GM12878 (cell line): ENCODE data around the gene EHD4. TPM values are rescaled to one million over a fixed set of nuclear protein-coding genes. Genes with fewer than 3 reads are reported as not detected.

Experiments
- ATF3 ChIP-seq: IDR thresholded peaks from 2 replicates; pipeline ENCODE4 v1.6.1; 2011; ENCODE audit warnings: low read depth, mild to moderate bottlenecking, low read length, moderate library complexity, borderline replicate concordance; ENCODE audit errors: extremely low read depth
- CHD4 ChIP-seq: fragments of 200-600 bp; sonication (generic); IDR thresholded peaks from 2 replicates; pipeline ENCODE4 v1.6.1; 2016; ENCODE audit warnings: mild to moderate bottlenecking
- E2F8 ChIP-seq: fragments of 450-650 bp; IDR thresholded peaks from 2 replicates; pipeline ENCODE4 v1.6.1; 2018; ENCODE audit warnings: mild to moderate bottlenecking, low read depth, moderate library complexity; ENCODE audit not compliant: partially characterized antibody
- IKZF1 ChIP-seq: fragments of 450-650 bp; conservative IDR thresholded peaks from 2 replicates; pipeline ENCODE4 v1.6.1; 2017; ENCODE audit warnings: antibody characterized with exemption, mild to moderate bottlenecking
- PAX8 ChIP-seq: fragments of 450-650 bp; IDR thresholded peaks from 2 replicates; pipeline ENCODE4 v1.6.1; 2017; ENCODE audit warnings: mild to moderate bottlenecking, moderate library complexity
- RAD51 ChIP-seq: fragments of 450-650 bp; IDR thresholded peaks from 2 replicates; pipeline ENCODE4 v1.6.1; 2016; ENCODE audit warnings: moderate library complexity, mild to moderate bottlenecking, inconsistent platforms
- SPI1 ChIP-seq: IDR thresholded peaks from 2 replicates; pipeline ENCODE4 v1.6.1; 2011; ENCODE audit warnings: low read depth, mild to moderate bottlenecking, low read length, moderate library complexity, borderline replicate concordance; ENCODE audit not compliant: insufficient read depth
- TCF7 ChIP-seq: IDR thresholded peaks from 2 replicates; pipeline ENCODE4 v1.6.1; 2014; ENCODE audit warnings: antibody characterized with exemption, borderline replicate concordance
- ZBTB11 ChIP-seq: fragments of 450-650 bp; formaldehyde crosslinking; IDR thresholded peaks from 2 replicates; pipeline ENCODE4 v1.5.0; 2022; ENCODE audit warnings: mild to moderate bottlenecking, missing genetic modification characterization
- ZNF217 ChIP-seq: fragments of 450-650 bp; IDR thresholded peaks from 2 replicates; pipeline ENCODE4 v1.6.1; 2017; ENCODE audit warnings: antibody characterized with exemption, mild to moderate bottlenecking
- ZNF24 ChIP-seq: fragments of 450-650 bp; IDR thresholded peaks from 2 replicates; pipeline ENCODE4 v1.6.1; 2017; ENCODE audit warnings: antibody characterized with exemption, mild to moderate bottlenecking
- ZNF592 ChIP-seq: fragments of 450-650 bp; IDR thresholded peaks from 2 replicates; pipeline ENCODE4 v1.6.1; 2017; ENCODE audit warnings: mild to moderate bottlenecking, moderate library complexity
- polyA plus RNA-seq, 11 experiments: library from polyadenylated mRNA; depleted of rRNA in 4 of 11; unstranded in 6 of 11; stranded (reverse) in 5 of 11; fragments of >200 nt; fragmentation: Nextera tagmentation in 4 of 11; fragmentation: Illumina TruSeq in 1 of 11; extraction: Ambion mirVana in 4 of 11; extraction: Trizol in 1 of 11; gene quantifications; 1 replicate in 1 of 11; 2 replicates in 10 of 11; pipeline versions ENCODE4 v1.2.1 to v1.2.3, GENCODE V29; 2011 to 2016; ENCODE audit warnings: inconsistent platforms in 2 of 11, missing spikeins in 2 of 11, low read depth in 1 of 11
- total RNA-seq, 4 experiments: library from RNA; depleted of rRNA in 3 of 4; stranded (reverse); fragments of >200 nt in 3 of 4; fragmentation: Illumina TruSeq in 1 of 4; extraction: Trizol in 1 of 4; gene quantifications; 2 replicates each; pipeline versions ENCODE4 v1.2.1 to v1.2.3, GENCODE V29; 2013 to 2021

EHD4 gene
- total and polyA plus RNA-seq, 10 of the 15 experiments (the other 5 are each of a cell fraction or from before 2014, with no cell fraction given) = 4.2 to 62.9 (median 44.7) TPM

GRCh38 chr15:41971089-41971894 is 1.1 kb downstream of the EHD4 start (continued):
- TF ChIP-seq ZBTB11 (CRISPR knock-in tag) (no peak), TCF7 (peak; percentile 26; the same call in 1 of the 2 replicates), PAX8 (no peak), ZNF217 (no peak), ZNF24 (peak; percentile 79), SPI1 (peak; percentile 40; the same call in 1 of the 2 replicates), ZNF592 (no peak), CHD4 (no peak), ATF3 (no peak), E2F8 (no peak), IKZF1 (no peak), RAD51 (peak; percentile 34; the same call in 1 of the 2 replicates)
